IMR-90 (cell line): ENCODE results near the gene GAMT. TPM values are rescaled to one million over a fixed set of nuclear protein-coding genes. Genes with fewer than 3 reads are reported as not detected.

Experiments
- ATAC-seq: fragments of 200-7000 bp; cut with Tn5 transposase; 2 replicates; pipeline ENCODE4 v1.9.1; 2020; ENCODE audit warnings: low read depth, mild to moderate bottlenecking, moderate library complexity
- BruUV-seq: library from RNA; stranded (reverse); fragments of 400-500 nt; replicated peaks from 2 replicates; lab custom pipeline; 2021; lab: Mats Ljungman, UMichigan
- CTCF ChIA-PET: fragments of 300-600 bp; formaldehyde crosslinking; extraction: SDS; loops from one replicate; lab custom pipeline; 2021; ENCODE audit warnings: antibody characterized with exemption; lab: Yijun Ruan, JAX
- POLR2A ChIA-PET: fragments of 300-600 bp; sonication (Branson Sonifier 250); formaldehyde crosslinking; loops from one replicate; lab custom pipeline; 2022; ENCODE audit warnings: antibody characterized with exemption; ENCODE audit not compliant: unreplicated experiment; lab: Charles Lee
- DNase-seq: peaks from one replicate; pipeline ENCODE4 v3.0.0; 2013
- H2AFZ ChIP-seq: replicated peaks from 2 replicates; pipeline ENCODE3; 2013; ENCODE audit warnings: low read length, mild to moderate bottlenecking; ENCODE audit not compliant: poor library complexity
- H2AK5ac ChIP-seq: 2 replicates; pipeline ENCODE4 v1.6.1; 2013; ENCODE audit warnings: low read depth, low read length, inconsistent platforms
- H2AK9ac ChIP-seq: replicated peaks from 2 replicates; pipeline ENCODE3; 2013; ENCODE audit warnings: mild to moderate bottlenecking, low read depth, low read length, moderate library complexity; ENCODE audit not compliant: poor library complexity
- H2BK120ac ChIP-seq: 2 replicates; pipeline ENCODE4 v1.6.1; 2013; ENCODE audit warnings: low read depth, low read length, inconsistent platforms
- H2BK15ac ChIP-seq: 3 replicates; pipeline ENCODE4 v1.6.1; 2013; ENCODE audit warnings: low read depth, low read length, inconsistent platforms
- H2BK20ac ChIP-seq: 2 replicates; pipeline ENCODE4 v1.6.1; 2013; ENCODE audit warnings: low read depth, mild to moderate bottlenecking, inconsistent platforms, low read length, moderate library complexity
- H2BK5ac ChIP-seq: 2 replicates; pipeline ENCODE4 v1.6.1; 2013; ENCODE audit warnings: mild to moderate bottlenecking, low read depth, low read length, inconsistent platforms; ENCODE audit not compliant: poor library complexity, severe bottlenecking
- H3K14ac ChIP-seq: replicated peaks from 2 replicates; pipeline ENCODE4 v1.6.1; 2013; ENCODE audit warnings: low read depth, low read length, inconsistent platforms
- H3K18ac ChIP-seq: 2 replicates; pipeline ENCODE4 v1.6.1; 2013; ENCODE audit warnings: low read depth, low read length, control low read depth
- H3K23ac ChIP-seq: 2 replicates; pipeline ENCODE4 v1.6.1; 2013; ENCODE audit warnings: low read depth, low read length, inconsistent platforms
- H3K27ac ChIP-seq: 2 replicates; pipeline ENCODE4 v1.5.1; 2013; ENCODE audit warnings: mild to moderate bottlenecking, control low read depth, low read length; ENCODE audit not compliant: insufficient read depth
- H3K27me3 ChIP-seq: 2 replicates; pipeline ENCODE4 v1.6.1; 2013; ENCODE audit warnings: low read length; ENCODE audit not compliant: control insufficient read depth, insufficient read depth
- H3K36me3 ChIP-seq: 2 replicates; pipeline ENCODE4 v1.6.1; 2013; ENCODE audit warnings: low read length, mixed read lengths; ENCODE audit not compliant: control insufficient read depth, insufficient read depth
- H3K4ac ChIP-seq: 2 replicates; pipeline ENCODE4 v1.6.1; 2013; ENCODE audit warnings: low read depth, low read length, inconsistent platforms
- H3K4me1 ChIP-seq: 2 replicates; pipeline ENCODE4 v1.6.1; 2013; ENCODE audit warnings: low read length, mixed read lengths; ENCODE audit not compliant: control insufficient read depth, insufficient read depth
- H3K4me2 ChIP-seq: 2 replicates; pipeline ENCODE4 v1.6.1; 2013; ENCODE audit warnings: low read depth, mild to moderate bottlenecking, control low read depth, low read length, moderate library complexity
- H3K4me3 ChIP-seq: 2 replicates; pipeline ENCODE4 v1.5.1; 2013; ENCODE audit warnings: low read depth, mild to moderate bottlenecking, control low read depth, low read length, moderate library complexity; ENCODE audit not compliant: insufficient read depth
- H3K56ac ChIP-seq: 2 replicates; pipeline ENCODE4 v1.6.1; 2013; ENCODE audit warnings: low read length, inconsistent platforms; ENCODE audit not compliant: insufficient read depth; ENCODE audit errors: extremely low read depth
- H3K79me1 ChIP-seq, 2 experiments: 2 replicates each; pipeline ENCODE4 v1.6.1; 2013; ENCODE audit warnings: low read length in 2 of 2, inconsistent platforms in 1 of 2, low read depth in 1 of 2
- H3K9ac ChIP-seq: 2 replicates; pipeline ENCODE4 v1.6.1; 2013; ENCODE audit warnings: low read depth, low read length, control low read depth
- H3K9me1 ChIP-seq: 2 replicates; pipeline ENCODE4 v1.6.1; 2013; ENCODE audit warnings: low read length, inconsistent platforms; ENCODE audit not compliant: insufficient read depth
- H3K9me3 ChIP-seq: 2 replicates; pipeline ENCODE4 v1.6.1; 2013; ENCODE audit warnings: low read length; ENCODE audit not compliant: control insufficient read depth, insufficient read depth
- H4K20me1 ChIP-seq: 2 replicates; pipeline ENCODE4 v1.6.1; 2013; ENCODE audit warnings: low read length, inconsistent platforms; ENCODE audit not compliant: insufficient read depth
- H4K5ac ChIP-seq: 2 replicates; pipeline ENCODE4 v1.6.1; 2013; ENCODE audit warnings: mild to moderate bottlenecking, low read depth, low read length, control low read depth
- H4K8ac ChIP-seq, 2 experiments: 2 replicates each; pipeline ENCODE4 v1.6.1; 2013; ENCODE audit warnings: low read depth in 2 of 2, low read length in 2 of 2, control low read depth in 1 of 2, inconsistent platforms in 1 of 2
- H4K91ac ChIP-seq: 2 replicates; pipeline ENCODE4 v1.6.1; 2013; ENCODE audit warnings: low read depth, low read length, inconsistent platforms; ENCODE audit not compliant: insufficient read depth
- BHLHE40 ChIP-seq: fragments of 150-350 bp; IDR thresholded peaks from 2 replicates; pipeline ENCODE4 v1.6.1; 2016; ENCODE audit warnings: mild to moderate bottlenecking, low read depth, low read length
- CEBPB ChIP-seq: IDR thresholded peaks from 2 replicates; pipeline ENCODE4 v1.6.1; 2012; ENCODE audit warnings: low read depth, low read length, improper control_type of control experiment
- CHD1 ChIP-seq: IDR thresholded peaks from 2 replicates; pipeline ENCODE4 v1.6.1; 2012; ENCODE audit warnings: low read depth, low read length, improper control_type of control experiment
- CTCF ChIP-seq: conservative IDR thresholded peaks from 2 replicates; pipeline ENCODE4 v1.5.1; 2012; ENCODE audit warnings: mild to moderate bottlenecking, low read depth, low read length, improper control_type of control experiment
- ELK1 ChIP-seq: fragments of 150-350 bp; IDR thresholded peaks from 2 replicates; pipeline ENCODE4 v1.6.1; 2016; ENCODE audit warnings: low read depth, mild to moderate bottlenecking, low read length, moderate library complexity, borderline replicate concordance
- FOS ChIP-seq: fragments of 150-350 bp; IDR thresholded peaks from 2 replicates; pipeline ENCODE4 v1.6.1; 2016; ENCODE audit warnings: low read depth, low read length
- MAFK ChIP-seq: IDR thresholded peaks from 2 replicates; pipeline ENCODE4 v1.6.1; 2012; ENCODE audit warnings: low read depth, low read length, improper control_type of control experiment
- MXI1 ChIP-seq: IDR thresholded peaks from 2 replicates; pipeline ENCODE4 v1.6.1; 2012; ENCODE audit warnings: low read depth, mild to moderate bottlenecking, low read length, moderate library complexity, borderline replicate concordance
- NFE2L2 ChIP-seq: fragments of 150-350 bp; IDR thresholded peaks from 2 replicates; pipeline ENCODE4 v1.6.1; 2016; ENCODE audit warnings: low read depth, mild to moderate bottlenecking, low read length
- POLR2A ChIP-seq: IDR thresholded peaks from 2 replicates; pipeline ENCODE4 v1.6.1; 2012; ENCODE audit warnings: mild to moderate bottlenecking, low read depth, low read length
- RAD21 ChIP-seq: IDR thresholded peaks from 2 replicates; pipeline ENCODE4 v1.6.1; 2012; ENCODE audit warnings: low read length, improper control_type of control experiment
- RFX5 ChIP-seq: IDR thresholded peaks from 2 replicates; pipeline ENCODE4 v1.8.0; 2012; ENCODE audit warnings: low read depth, mild to moderate bottlenecking, low read length, moderate library complexity
- SMC3 ChIP-seq: fragments of 150-350 bp; IDR thresholded peaks from 2 replicates; pipeline ENCODE4 v1.6.1; 2016; ENCODE audit warnings: low read depth, mild to moderate bottlenecking, antibody characterized with exemption, low read length, moderate library complexity
- USF2 ChIP-seq: fragments of 150-350 bp; IDR thresholded peaks from 2 replicates; pipeline ENCODE4 v1.6.1; 2017; ENCODE audit warnings: mild to moderate bottlenecking, antibody characterized with exemption, low read length, low read depth
- WGBS, 2 experiments: methylation state at CpG; one replicate each; pipeline versions ENCODE4 v1.1.5 to v1.1.7; 2013; ENCODE audit warnings: missing lambda C conversion rate in 2 of 2; ENCODE audit not compliant: insufficient read length in 1 of 2; ENCODE audit errors: extremely low coverage in 2 of 2; 5-methylcytosine and 5-hydroxymethylcytosine counted together
- dilution Hi-C: fragments of 300-500 bp; cut with HindIII; formaldehyde crosslinking; loops from one replicate; pipeline ENCODE4 v1.14.3; 2018; ENCODE audit warnings: low sequenced_read_pairs; ENCODE audit not compliant: unreplicated experiment
- in situ Hi-C: fragments of 300-500 bp; cut with MboI; formaldehyde crosslinking; loops from 3 replicates; pipeline ENCODE4 v1.14.3; 2019; ENCODE audit warnings: low sequenced_read_pairs, inconsistent platforms, mixed read lengths
- intact Hi-C: fragments of 100-400 bp; cut with micrococcal nuclease; formaldehyde crosslinking; loops from 2 replicates; pipeline ENCODE4 v1.10.0; 2022
- polyA plus RNA-seq, 3 experiments: library from polyadenylated mRNA; depleted of rRNA; stranded (reverse); fragments of >200 nt; gene quantifications; 2 replicates each; pipeline ENCODE4 v1.2.3, GENCODE V29; 2012; ENCODE audit warnings: low replicate concordance in 1 of 3
- total RNA-seq: library from RNA; depleted of rRNA; stranded (reverse); fragments of >200 nt; gene quantifications from 2 replicates; pipeline ENCODE4 v1.2.3, GENCODE V29; 2012

Gene GAMT
- total and polyA plus RNA-seq, 2 of the 4 experiments (the other 2 are of a cell fraction) = 22.8 to 51.8 TPM

GRCh38 chr19:1411255-1412191 is 10.2 kb upstream of the GAMT start:
- no TSS peak for BruUV-seq
- Histone ChIP-seq H3K9me3 (no peaks in the 10 kb centered on the region), H4K20me1 (peaks cover 84% of the 10 kb centered on the region), H2AK5ac (peak overlapping the region; percentile 7; the same call in 1 of the 2 replicates), H3K4me2 (no peak overlapping the region; the same call in 1 of the 2 replicates), H3K9ac (no peak overlapping the region), H2BK5ac (no peak overlapping the region), H2AFZ (no peak overlapping the region), H3K4ac (no peak overlapping the region), H3K36me3 (peaks cover 16% of the 10 kb centered on the region; the same call in 1 of the 2 replicates), H4K8ac (no peak overlapping the region), H3K79me1 (peaks cover 0 to 54% of the 10 kb centered on the region in 2 experiments; a peak in 2 of 4 replicates), H2AK9ac (no peak overlapping the region), H3K9me1 (peaks cover 18% of the 10 kb centered on the region), H3K27me3 (no peaks in the 10 kb centered on the region), H3K27ac (no peak overlapping the region), H3K56ac (no peak overlapping the region), H2BK15ac (no peak overlapping the region), H4K5ac (no peak overlapping the region), H4K91ac (no peak overlapping the region), H3K4me3 (no peak overlapping the region), H2BK120ac (no peak overlapping the region), H3K18ac (no peak overlapping the region), H3K23ac (peak overlapping the region; percentile 46; the same call in 1 of the 2 replicates), H2BK20ac (no peak overlapping the region), H3K4me1 (peaks cover 38% of the 10 kb centered on the region), H3K14ac (no peak overlapping the region)
- ATAC-seq = no peak
- in situ Hi-C loops = no loop called here
- WGBS, 2 experiments = 89% methylated on average over 15 of the region's 29 CpGs; no CpG with 5 or more reads in 1 of the 2 experiments
- ChIA-PET POLR2A (interaction anchor here (0.6 kb wide), 1 partner anchor 146 kb away, joined by 4 read pairs; no protein-coding TSS in a partner anchor), CTCF (no interaction called here)
- dilution Hi-C loops = no loop called here
- peak; percentile 54 for DNase-seq
- intact Hi-C loops = no loop called here
- no peak for TF ChIP-seq ELK1
- no peak for TF ChIP-seq RAD21
- TF ChIP-seq CHD1 = no peak
- TF ChIP-seq RFX5 = no peak
- TF ChIP-seq SMC3 = no peak
- TF ChIP-seq MAFK = no peak
- TF ChIP-seq POLR2A = no peak
- no peak for TF ChIP-seq FOS
- no peak for TF ChIP-seq MXI1
- no peak for TF ChIP-seq BHLHE40
- TF ChIP-seq USF2 = no peak
- no peak for TF ChIP-seq CTCF
- no peak for TF ChIP-seq NFE2L2
- no peak for TF ChIP-seq CEBPB
